ENCODE measurements around the gene INSIG1.

The INSIG1 gene

DNA sequence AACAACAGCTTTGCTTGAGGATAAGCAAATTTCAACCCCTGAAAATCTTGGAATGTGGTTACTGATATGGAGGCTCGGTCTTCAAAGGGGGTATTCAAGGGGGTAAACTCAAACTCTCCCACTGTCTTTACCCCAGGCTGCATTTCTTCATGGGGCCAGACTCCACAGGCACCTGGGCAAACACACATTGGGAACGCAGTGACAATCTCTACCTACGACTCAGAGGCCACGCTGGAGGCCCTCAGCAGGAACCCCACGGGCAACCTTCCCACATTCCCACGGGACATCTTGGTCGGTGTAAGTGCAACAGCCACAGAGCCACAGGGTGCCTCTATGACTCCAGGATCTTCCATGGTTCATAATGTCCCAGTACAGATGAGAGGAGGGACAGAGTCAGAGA, 2.2 kb upstream of the INSIG1 start:
- Histone ChIP-seq H4K20me1 (ENCODE audit: insufficient read depth, low read length) (peaks cover 26% of the 10 kb centered on the region), H2AFZ (ENCODE audit: low read depth, low read length) (no peak overlapping the region), H3K36me3 (ENCODE audit: insufficient read depth, low read length) (peaks cover 23% of the 10 kb centered on the region), H3K27ac (ENCODE audit: low read length) (peak overlapping the region; percentile 14; the same call in 1 of the 2 replicates), H3K4me2 (ENCODE audit: insufficient read depth, low read length) (peak overlapping the region; percentile 67), H3K4me3 (ENCODE audit: low read depth in 1 of 2, low read length in 2 of 2) (no peak overlapping the region), H3K9ac (ENCODE audit: low read depth, low read length) (no peak overlapping the region), H3K4me1 (ENCODE audit: insufficient read depth, low read length) (peaks cover 27% of the 10 kb centered on the region), H3K9me3 (ENCODE audit: insufficient read depth, low read length, severe bottlenecking) (no peaks in the 10 kb centered on the region), H3K79me2 (ENCODE audit: insufficient read depth, low read length) (peaks cover 30% of the 10 kb centered on the region), H3K27me3 (ENCODE audit: insufficient read depth, low read length, poor library complexity) (no peaks in the 10 kb centered on the region)
- TF ChIP-seq, protein P1, sequence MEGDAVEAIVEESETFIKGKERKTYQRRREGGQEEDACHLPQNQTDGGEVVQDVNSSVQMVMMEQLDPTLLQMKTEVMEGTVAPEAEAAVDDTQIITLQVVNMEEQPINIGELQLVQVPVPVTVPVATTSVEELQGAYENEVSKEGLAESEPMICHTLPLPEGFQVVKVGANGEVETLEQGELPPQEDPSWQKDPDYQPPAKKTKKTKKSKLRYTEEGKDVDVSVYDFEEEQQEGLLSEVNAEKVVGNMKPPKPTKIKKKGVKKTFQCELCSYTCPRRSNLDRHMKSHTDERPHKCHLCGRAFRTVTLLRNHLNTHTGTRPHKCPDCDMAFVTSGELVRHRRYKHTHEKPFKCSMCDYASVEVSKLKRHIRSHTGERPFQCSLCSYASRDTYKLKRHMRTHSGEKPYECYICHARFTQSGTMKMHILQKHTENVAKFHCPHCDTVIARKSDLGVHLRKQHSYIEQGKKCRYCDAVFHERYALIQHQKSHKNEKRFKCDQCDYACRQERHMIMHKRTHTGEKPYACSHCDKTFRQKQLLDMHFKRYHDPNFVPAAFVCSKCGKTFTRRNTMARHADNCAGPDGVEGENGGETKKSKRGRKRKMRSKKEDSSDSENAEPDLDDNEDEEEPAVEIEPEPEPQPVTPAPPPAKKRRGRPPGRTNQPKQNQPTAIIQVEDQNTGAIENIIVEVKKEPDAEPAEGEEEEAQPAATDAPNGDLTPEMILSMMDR (IDR thresholded peaks at IDR 0.05; ENCODE audit: borderline replicate concordance, extremely low read depth, low read length, poor library complexity, severe bottlenecking), result no peak
- ATAC-seq (ENCODE audit: insufficient read depth, low read depth) (no peak), DNase-seq (no peak)

DNA sequence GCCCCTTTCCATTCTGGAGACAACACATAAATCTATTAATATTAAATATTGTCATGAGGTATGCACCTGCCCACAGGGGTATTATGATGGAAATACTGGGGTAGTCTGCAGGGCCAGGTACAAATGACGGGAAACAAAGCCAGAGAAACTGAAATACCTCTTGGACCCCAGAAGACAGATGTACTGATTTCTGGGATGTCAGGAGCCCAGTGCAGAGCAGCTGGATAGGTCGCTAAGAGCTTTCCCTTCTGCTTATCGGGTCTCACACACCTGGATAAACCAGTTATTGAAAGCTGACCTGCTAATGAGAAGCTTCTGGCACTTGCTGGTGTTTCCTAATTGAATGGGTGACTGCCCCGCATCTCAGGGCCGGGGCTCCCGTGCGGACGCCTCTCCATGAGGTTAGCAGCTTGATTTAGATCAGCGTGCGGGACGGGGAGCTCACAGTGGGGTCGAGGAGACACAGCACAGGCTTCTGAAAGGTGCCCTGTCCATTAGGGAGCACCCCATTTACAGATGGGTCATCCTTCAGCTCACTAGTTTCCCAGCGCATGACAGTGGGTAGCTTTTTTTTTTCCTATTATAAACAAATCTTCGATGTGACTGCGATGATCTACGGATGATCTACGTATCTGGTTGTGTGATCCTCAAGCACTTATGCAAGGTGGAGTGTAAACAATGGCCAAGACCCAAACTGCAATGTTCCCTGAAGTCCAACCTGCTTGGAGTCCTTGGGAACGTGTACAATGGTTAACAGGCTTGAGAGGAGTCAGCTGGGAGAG, 1.5 kb upstream of the INSIG1 start:
- ATAC-seq (ENCODE audit: insufficient read depth, low read depth), result no peak
- Histone ChIP-seq H2AFZ (ENCODE audit: low read depth, low read length) (no peak overlapping the region), H3K79me2 (ENCODE audit: insufficient read depth, low read length) (peaks cover 37% of the 10 kb centered on the region), H3K9ac (ENCODE audit: low read depth, low read length) (peak overlapping the region; percentile 96), H3K4me1 (ENCODE audit: insufficient read depth, low read length) (peaks cover 34% of the 10 kb centered on the region), H3K27ac (ENCODE audit: low read length) (peak overlapping the region; percentile 92), H3K27me3 (ENCODE audit: insufficient read depth, low read length, poor library complexity) (no peaks in the 10 kb centered on the region), H4K20me1 (ENCODE audit: insufficient read depth, low read length) (peaks cover 33% of the 10 kb centered on the region), H3K4me2 (ENCODE audit: insufficient read depth, low read length) (peak overlapping the region; percentile 67), H3K36me3 (ENCODE audit: insufficient read depth, low read length) (peaks cover 30% of the 10 kb centered on the region), H3K9me3 (ENCODE audit: insufficient read depth, low read length, severe bottlenecking) (no peaks in the 10 kb centered on the region), H3K4me3 (ENCODE audit: low read depth in 1 of 2, low read length in 2 of 2) (peak overlapping the region; percentile 25 to 85; a peak in 3 of 4 replicates)
- no peak for TF ChIP-seq EZH2 (IDR thresholded peaks at IDR 0.05; ENCODE audit: borderline replicate concordance, low read depth, low read length, severe bottlenecking)
- TF ChIP-seq, protein P1 (IDR thresholded peaks at IDR 0.05; ENCODE audit: borderline replicate concordance, extremely low read depth, low read length, poor library complexity, severe bottlenecking), result no peak
- DNase-seq, result no peak

DNA sequence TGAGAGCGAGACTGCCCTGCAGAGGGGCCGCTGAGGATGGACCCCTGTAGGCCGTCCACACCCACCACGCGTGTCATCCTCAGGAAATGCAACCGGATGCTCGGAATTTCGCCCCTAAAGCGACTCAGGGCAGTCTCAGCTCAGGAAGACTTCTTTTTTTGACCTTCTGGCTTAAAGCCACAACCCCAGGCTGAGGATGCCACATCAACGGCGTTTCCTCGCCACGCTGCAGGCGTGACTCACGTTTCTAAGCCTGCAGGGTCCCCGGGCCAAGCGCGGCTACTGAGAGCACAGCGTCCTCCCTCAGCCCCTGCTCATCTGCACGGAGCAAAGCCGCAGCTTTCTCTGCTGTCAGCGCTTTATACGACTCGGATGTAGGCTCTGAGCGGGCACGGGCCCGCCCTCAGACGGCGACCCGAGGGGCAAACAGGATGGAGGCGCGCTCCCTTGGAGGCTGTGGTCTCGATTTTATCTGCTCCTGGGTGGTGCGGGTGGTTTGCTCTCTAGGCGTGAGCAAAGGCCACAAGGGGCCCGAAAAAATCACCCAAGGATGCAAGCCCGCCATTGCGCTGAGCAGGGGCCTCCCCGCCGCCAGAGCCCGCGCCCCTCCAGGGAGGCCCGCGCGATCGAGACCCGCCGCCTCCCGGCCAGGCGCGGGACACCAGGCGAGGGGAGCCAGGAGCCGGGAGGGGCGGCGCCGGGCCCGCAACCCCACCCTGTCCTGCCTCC, 726 bp upstream of the INSIG1 start:
- H3K4me1 ChIP-seq (ENCODE audit: insufficient read depth, low read length), result peaks cover 41% of the 10 kb centered on the region
- H4K20me1 ChIP-seq (ENCODE audit: insufficient read depth, low read length), result peaks cover 39% of the 10 kb centered on the region
- peak overlapping the region; percentile 31 for H2AFZ ChIP-seq (ENCODE audit: low read depth, low read length)
- no peaks in the 10 kb centered on the region for H3K9me3 ChIP-seq (ENCODE audit: insufficient read depth, low read length, severe bottlenecking)
- ATAC-seq (ENCODE audit: insufficient read depth, low read depth) (peak; percentile 64), DNase-seq (peak; percentile 91)
- H3K9ac ChIP-seq (ENCODE audit: low read depth, low read length), result peak overlapping the region; percentile 96
- peak overlapping the region; percentile 67 for H3K4me2 ChIP-seq (ENCODE audit: insufficient read depth, low read length)
- no peak for TF ChIP-seq EZH2 (IDR thresholded peaks at IDR 0.05; ENCODE audit: borderline replicate concordance, low read depth, low read length, severe bottlenecking)
- TF ChIP-seq, protein P1 (IDR thresholded peaks at IDR 0.05; ENCODE audit: borderline replicate concordance, extremely low read depth, low read length, poor library complexity, severe bottlenecking), result peak; percentile 34
- peaks cover 36% of the 10 kb centered on the region for H3K36me3 ChIP-seq (ENCODE audit: insufficient read depth, low read length)
- H3K79me2 ChIP-seq (ENCODE audit: insufficient read depth, low read length), result peaks cover 43% of the 10 kb centered on the region
- no peaks in the 10 kb centered on the region for H3K27me3 ChIP-seq (ENCODE audit: insufficient read depth, low read length, poor library complexity)
- H3K27ac ChIP-seq (ENCODE audit: low read length), result peak overlapping the region; percentile 92
- H3K4me3 ChIP-seq (ENCODE audit: low read depth in 1 of 2, low read length in 2 of 2), result peak overlapping the region; percentile 25 to 85; a peak in 3 of 4 replicates

Data from DND-41 (cell line).